Measurements from ENCODE around the gene PAX8.

The PAX8 gene

DNA sequence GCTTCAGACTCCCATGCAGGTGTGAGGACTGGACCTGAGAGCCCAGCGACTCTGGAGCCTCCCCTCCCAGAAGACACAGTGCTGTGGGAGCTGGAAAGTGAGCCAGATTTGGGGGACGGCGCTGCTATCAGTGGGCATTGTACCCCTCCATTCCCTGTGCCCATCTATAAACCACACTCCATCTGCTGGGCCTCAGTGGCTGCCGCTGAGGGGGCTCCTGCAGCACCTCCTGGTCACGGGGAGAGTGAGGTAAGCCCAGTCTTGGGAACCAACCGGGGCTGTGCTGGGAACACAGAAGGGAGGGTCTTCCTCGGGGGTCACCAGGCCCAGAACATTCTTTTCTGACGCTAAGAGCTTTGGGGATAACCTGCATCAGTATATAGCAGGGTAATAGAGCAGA, 95.5 kb downstream of the PAX8 start:
- no peak for DNase-seq (ENCODE audit: low spot score)

DNA sequence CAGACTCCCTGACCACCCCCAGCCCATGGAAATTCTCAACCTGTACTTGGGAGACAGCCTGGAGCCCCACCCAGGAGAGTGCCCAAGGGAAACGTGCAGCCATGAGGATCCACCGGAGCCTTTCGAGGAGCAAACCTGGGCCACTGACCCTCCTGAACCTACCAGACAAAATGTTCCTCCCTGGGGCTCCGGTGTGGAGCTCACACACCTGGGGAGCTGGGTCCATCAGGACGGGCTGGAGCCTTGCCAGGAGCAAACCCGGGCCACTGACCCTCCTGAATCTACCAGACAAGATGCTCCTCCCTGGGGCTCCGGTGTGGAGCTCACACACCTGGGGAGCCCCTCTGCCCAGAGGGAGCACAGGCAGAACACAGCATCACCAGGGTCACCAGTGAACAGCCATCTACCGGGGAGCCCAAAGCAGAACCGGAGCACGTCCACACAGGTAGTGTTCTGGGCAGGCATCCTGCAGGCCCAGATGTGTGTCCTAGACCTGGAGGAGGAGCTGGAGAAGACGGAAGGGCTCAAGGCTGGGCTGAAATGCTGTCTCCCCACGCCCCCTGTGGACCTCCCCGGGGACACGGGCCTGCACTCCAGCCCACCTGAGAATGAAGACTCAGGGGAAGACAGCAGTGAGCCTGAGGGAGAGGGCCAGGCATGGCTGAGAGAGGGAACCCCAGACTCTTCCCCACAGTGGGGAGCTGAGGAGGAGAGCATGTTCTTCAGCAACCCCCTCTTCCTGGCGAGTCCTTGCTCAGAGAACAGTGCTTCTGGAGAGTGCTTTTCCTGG, 96.1 kb downstream of the PAX8 start:
- no peak for DNase-seq (ENCODE audit: low spot score)

DNA sequence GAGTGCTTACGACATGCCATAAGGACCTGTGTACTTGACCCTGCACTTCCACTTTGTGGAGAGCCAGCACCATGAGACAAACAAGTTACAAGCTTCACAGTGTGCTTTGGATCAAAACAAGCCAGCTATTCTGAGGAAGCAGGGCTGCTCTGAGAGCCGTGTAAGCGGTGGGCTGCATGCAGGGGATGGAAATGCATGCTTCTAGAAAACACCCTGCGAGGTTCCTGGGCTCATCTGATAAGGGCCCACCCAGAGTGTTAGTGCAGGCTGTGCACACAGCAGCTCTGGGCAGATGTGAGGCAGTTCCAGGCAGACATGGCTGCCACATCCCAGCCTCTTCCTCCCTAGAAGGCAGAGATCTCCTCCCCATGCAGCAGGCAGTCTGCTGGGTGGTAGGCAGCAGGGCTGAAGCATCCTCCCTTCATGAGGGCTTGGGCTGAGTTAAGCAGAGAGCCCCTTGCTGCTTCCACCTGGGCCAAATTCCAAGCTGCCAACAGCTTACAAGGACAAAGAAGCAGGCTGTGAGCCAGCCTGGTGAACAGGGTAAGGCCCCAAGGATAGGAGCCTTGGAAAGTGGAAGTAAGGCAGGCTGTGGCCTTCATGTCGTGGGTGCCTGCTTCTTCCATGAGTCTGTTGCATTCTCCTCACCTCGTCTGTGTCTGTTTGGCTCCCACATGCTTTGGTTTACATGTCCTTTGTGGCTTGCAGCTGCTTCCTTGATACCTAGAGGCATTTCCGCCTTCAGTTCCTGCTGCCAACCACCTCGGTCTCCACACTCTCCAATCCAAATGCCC, 97.3 kb downstream of the PAX8 start:
- DNase-seq (ENCODE audit: low spot score) = no peak

DNA sequence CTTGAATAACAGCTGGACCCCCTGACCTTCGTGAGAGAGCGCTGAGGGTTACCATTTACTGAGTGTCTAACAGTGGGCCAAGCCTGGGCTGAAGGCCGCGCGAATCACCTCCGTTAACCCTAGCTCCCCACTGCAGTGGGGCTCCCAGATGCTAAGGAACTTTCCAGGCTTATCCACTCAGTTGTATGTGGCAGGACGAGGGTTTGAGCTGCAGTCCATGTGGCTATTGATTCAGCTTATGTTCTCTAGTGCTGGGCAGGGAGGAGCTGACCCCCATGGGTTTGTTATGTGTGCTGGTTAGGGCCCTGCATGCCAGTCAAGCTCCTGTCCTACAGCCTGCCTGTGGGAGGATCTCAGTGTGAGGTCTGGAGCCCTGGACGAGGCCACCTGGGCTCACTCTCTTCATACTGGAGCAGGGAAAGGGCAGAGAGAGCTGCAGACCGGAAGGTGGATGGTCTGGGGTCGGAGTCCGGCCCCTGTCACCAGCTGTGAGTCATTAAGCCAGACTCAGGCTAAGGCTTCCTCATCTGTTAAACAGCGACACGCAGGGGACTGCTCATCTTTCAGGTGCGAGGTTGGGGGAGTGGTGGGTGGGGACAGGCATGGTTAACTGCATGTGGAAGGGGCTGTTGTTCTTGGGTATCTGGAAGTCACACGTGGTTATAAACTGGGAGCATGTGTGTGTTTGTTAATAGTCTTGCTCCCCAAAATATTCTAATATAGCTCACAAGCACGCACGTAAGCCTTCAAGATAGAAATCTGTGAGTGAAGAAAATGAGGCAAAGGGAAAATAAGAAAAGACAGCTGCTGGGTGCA, 98.4 kb downstream of the PAX8 start:
- no peak for DNase-seq (ENCODE audit: low spot score)

DNA sequence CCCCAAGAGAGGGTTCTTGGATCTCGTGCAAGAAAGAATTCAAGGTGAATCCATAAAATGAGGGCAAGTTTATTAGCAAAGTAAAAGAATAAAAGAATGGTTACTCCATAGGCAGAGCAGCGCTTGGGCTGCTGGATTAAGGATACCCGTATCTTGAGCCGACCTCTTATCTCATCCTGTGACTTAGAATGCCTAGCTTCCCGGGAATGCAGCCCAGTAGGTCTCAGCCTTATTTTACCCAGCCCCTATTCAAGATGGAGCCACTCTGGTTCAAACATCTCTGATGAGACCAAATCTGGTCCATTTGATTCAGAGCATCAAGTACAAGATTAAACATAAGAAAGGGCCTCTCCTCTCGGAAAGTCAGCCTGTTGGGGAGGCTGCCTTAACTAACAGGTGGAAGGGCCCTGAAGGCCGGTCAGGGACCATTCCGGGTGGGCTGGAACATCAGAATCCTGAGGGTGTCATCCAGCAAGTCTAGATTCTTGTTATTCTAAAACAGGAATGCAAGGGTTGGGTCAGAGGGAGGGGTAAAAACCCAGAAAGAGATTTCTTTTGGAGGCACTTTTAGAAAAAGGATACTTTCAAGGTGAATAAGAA, 99.2 kb downstream of the PAX8 start:
- DNase-seq (ENCODE audit: low spot score) = no peak

DNA sequence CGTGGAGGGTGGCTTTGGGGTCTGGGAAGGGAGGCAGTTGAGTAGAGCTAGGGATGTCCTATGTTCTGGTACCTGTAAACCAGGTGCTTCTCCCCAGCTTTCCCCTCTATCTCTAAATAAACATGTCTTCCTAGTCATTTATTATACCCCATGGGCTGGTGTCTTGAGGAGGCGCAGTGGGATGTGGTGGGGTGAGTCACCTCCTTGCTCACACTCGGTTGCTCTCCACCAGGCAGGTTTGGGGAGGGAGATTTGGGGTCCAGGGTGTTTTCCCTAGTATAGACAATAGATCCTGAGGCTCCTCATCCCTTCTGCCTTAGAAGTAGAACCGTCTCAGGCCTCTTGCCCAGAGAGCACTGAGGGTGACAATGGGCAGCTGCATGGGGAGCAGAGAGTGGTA, 99.8 kb downstream of the PAX8 start:
- DNase-seq (ENCODE audit: low spot score) = no peak

DNA sequence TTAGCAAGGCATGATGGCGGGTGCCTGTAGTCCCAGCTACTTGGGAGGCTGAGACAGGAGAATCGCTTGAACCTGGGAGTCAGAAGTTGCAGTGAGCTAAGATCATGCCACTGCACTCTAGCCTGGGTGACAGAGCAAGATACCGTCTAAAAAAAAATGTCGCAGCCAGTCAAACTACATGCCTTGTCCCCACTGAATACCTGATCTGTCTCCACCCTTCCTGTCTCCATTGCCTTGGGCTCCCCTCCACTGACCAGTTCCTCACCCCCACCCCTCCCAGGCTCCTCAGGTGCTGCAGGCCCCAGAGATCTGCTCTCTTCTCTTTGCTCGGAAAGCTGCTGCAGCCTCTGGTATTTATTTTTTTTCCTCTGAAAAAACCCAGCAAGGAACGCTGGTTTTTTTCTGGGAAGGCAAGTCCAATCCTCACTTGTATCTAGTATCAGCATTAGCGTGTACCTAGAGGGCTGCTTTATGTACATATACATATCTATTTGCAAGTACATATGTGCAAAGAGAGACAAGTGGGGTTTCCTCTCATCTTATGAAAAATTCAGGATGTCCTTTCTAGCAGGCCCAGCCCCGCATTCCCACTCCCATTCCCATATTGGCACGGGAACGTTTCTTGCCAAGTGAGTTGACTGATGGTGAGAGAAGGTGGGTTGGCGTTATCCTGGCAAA, 100.5 kb downstream of the PAX8 start:
- DNase-seq (ENCODE audit: low spot score) = no peak

DNA sequence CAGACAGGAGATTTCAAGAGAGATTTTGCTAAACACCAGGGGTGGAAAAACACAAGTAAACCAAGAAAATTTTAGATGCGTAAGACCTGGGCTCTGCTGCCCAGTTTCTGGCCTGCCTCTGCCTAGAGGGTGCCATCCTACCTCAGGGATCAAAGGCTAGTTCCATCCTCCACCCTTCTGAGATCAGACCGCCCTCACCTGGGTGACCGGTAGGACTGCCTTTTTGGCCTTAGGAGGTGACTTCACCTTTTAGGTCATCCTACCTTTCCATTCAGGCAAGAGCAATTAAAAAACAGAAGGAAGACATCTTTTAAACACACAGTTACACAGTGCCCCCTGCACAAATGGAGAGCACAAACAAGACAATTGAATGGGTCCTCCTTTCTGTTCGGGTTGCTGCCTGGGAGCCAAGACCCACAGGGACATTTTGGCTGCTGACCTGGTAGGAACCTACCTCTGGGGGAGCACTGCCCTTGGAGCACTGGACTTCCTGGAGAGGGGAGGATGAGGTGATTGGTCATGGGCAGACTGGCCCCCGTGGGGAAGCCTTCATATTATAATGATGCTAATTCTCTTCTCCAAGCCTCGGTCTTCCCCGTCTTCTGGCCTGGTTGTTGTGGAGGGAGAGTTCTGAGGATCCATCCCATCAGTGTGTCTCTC, 101.9 kb downstream of the PAX8 start:
- no peak for DNase-seq (ENCODE audit: low spot score)

DNA sequence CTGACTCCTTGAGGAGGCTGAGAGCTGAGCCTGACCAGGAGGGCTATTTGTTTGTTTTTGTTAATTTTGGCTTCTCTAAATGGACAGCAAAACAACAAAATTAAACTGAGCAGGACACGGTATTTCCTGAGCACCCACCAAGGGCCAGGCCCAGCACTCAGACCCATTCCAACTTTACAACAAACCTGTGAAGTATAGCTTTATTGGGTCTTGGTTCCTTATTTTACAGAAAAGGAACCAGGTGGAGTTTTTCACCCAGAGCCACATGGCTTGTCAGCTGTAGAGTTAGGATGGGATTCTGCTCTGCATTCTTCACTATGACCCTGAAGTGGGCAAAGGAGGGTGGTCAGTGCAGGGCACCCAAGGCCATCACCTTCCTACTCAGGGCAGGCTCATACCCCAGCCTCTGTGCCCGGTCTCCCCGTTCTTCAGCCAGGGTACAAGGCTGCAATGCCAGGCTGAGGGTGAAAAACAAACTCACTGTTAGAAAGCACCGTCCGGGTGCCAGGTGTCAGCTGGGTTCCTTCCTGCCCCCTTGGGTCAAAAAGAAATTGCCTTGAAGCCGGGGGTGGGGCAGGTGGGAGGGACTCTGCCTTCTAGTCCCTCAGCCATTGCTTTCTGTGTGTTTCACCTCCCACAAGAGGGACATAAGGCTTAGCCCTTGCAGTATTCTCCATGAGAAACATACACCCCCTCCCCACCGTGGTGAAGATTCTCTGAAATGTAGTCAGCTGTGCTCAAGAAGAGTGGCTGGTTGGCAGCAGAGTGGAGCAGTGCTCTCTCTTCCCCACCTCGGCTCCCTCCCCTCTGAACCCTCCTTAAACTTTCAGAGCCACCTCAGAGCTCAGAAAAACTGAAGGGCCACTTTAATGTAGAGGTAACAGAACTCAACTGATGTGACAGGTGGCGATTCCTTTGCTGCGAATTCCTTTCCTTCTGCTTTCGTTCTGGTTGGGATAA, 102.7 kb downstream of the PAX8 start:
- DNase-seq (ENCODE audit: low spot score) = no peak

DNA sequence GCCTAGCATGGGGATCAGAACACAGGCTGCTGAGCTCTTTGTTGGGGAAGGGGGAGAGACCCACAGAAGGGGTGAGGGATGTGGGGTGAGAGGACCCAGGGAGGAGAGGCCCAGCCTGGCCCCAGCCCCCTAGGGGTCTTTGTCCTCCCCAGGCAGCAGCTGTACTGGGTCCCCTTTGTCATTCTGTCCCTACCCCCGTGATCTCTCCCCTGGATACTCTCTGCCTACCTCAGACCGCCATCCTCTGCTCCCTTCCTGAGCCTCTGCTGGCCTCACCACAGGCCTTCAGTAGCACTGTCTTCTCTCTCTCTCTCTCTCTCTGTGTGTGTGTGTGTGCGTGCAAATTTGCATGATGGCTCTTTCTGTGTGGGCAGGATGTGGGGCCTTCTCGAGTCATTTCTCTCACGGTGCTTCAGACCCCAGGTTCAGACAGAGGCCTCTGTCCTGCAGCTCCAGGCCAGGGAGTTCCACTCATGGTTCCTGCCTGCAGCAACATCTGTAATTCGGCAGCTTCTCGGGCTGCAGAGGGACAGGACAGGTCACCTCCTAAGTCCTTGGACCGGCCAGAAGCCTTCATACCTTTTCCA, 103.6 kb downstream of the PAX8 start:
- DNase-seq (ENCODE audit: low spot score) = no peak

DNA sequence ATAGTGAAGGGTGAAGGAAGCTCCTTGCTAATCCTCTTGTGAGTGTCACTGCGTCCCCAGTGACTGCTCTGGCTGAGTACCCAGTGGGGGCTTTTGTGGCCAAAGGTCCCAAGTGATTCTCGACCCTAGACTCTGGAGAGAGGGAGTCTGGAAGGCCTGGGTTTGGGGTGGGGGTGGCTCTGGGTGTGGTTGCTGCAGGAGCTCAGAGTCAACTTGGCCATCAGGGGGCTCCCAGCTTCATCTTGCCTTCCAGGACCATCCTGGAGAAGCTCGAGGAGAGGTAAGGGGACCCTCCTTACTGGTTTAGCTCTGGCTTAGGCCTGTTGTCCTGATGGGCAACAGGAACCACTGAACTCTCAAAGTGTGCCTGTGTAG, 104.4 kb downstream of the PAX8 start:
- no peak for DNase-seq (ENCODE audit: low spot score)

DNA sequence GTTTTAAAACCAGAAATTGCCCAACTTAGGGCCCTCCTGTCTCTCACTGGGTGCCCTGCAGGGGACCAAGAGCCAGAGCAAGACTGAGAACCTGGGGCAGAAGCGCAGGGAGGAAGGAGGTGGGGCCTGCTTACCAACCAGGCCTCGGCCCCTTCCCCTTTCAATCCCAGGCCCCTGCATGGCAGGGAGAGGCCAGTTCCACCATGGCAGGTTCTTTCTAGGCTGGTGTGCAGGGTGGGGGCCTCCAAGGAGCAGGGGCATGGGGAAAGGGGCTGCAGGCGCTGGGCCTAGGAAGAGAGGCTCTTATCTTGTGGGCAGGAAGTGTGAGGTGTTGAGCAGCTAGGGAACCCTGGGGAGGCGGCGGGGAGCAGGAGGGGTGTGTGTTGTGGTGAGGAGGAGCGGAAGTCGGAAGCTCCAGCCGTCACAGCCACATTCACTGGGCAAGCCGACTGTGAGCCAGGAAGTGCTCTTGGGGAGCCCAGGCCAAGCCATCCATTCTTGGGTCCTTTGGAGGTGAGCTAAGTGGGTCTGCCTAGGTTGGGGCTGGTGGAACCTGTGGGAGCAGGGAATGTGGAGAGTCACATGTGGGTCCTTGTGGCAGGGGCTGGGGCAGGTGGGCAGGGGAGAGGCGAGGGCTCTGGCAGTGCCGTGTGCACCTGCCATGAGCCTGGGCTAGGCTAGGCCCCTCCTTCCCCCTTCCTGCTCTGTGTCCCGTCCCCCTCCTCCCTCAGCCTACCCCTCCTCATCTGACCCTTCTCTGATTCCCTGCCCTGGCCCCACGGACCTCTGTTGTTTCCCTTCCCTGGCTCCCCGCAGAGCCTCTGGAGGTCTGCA, 105.0 kb downstream of the PAX8 start, which contains the start of gene PSD4:
Gene PSD4, plus strand, starts transcription at position 430 of the 834 bp plus-strand sequence. CDS start 8,486 bp downstream, outside the sequence.
- DNase-seq (ENCODE audit: low spot score) = no peak

DNA sequence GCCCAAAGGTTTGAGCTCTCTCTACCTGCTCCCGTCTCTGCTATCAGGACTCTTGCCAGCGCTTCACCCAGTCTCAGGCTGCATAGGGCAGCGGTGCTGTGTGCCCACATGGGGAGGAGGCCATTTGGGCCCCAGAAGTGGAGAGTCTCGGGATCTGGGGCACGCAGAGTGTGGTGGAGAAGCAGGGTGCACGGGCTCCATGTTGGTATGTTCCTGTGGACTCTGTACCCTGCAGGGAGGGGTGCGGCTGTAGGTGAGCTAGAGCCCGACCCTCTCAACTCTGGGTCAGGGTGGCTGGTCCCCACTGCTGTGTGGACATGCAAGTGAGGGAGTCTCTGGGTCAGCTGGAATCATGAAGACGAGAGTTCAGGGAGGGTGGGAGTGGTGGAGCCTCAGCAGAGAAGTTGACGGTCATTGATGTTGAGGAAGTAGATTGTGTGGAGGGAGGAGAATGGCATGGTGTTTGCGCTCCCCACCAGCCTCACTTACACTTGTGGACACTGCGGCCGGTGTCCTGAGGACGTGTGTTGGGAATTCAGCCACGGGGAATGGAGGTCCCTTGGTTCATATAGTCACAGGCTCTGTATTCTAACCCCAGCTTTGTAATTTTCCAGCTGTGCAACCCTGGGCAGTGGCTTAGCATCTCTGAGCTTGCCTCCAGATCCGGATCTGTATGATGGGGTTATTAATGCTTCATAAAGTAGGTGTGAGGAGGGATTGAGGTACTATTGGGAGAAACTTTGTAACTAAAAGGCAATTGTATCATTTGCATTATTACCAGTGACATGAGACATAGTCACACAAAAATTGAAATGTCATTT, 105.8 kb downstream of the PAX8 start:
- DNase-seq (ENCODE audit: low spot score) = no peak

DNA sequence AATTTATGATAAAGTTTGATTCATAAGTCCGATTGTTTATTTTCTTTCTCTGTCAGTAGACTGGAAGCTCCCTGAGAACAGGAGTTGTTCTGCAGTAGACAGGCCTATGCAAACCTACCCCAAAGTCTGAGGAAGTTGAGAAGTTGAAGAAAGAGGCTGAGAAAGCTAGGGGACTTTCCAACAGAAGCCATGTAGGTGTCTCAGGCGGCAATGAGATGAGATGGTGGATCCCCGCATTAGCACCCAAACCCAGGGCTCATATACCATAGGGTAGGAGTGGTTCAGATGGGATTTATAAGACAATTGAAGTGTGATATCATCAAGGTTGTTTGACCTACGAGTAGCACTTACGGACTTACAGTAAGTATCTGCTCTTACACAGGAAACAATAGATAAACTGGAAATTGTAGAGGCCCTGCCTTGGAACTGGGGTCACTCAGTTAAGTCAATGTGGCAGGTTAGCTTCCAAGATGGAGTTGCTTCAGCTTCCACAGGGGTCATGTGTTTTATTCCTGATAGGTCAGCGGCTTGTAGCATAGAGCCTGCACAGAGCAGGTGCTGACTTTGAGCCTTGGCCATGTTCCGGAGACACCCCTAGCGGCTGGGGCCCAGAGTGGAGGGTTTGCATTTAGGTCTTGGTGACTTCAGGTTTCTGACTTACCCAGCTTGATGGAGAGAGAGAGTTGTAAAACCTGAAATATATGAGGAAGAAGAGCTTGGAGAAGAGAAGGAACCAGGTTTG, 107.2 kb downstream of the PAX8 start:
- DNase-seq (ENCODE audit: low spot score) = no peak

DNA sequence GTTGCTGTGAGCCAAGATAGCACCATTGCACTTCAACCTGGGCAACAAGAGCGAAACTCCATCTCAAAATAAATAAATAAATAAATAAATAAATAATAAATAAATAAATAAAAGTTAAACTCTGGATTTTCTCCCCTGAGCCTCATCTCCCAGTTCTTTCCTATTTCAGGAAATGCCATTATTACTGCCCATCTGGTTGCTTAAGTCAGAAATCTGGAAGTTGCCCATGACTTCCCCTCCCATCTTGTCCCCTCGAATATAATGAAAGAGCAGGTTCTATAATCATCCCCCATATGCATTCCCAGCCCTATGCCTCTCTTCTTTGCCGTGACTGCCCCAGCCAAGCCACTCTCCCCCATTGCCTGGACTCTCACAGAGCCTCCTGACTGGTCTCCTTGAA, 109.1 kb downstream of the PAX8 start:
- DNase-seq (ENCODE audit: low spot score) = no peak

DNA sequence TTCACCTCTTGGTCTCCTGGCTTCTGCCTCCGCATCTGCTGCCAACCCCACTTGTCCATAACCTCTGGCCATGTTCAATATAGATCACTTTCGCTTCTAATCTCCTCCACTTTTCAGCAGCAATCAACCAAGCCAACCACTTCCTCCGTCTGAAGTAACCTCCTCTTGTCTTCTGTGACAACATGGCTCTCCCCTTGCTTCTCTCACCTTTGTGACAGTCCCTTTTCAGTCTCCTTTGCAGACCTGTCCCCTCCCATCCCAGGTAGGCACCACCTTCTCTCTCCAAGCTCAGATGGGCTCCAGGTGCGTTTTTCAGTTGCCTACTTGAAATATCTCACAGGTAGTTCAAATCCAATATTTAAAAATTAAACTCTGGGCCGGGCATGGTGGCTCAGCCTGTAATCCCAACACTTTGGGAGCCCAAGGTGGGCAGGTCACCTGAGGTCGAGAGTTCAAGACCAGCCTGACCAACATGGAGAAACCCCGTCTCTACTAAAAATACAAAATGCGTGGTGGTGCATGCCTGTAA, 109.7 kb downstream of the PAX8 start:
- DNase-seq (ENCODE audit: low spot score) = no peak

DNA sequence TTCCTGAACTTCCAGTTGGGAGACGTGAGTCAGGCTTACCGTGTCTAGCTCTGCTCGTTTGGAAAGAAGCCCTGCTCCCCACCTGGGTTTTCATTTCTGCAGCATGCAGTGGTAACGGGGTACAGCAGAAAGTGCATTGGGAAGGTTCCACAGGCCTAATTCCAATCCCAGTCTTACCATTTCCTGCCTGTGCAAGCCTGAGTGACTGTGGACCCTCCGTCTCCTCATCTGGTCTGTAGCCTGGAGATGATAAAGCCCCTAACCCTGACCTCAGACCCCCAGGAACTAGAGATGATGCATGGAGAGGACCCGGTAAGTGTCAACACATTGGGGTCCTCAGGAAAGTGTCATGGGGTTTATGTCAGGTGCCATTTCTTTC, 110.8 kb downstream of the PAX8 start:
- DNase-seq (ENCODE audit: low spot score) = no peak

Data from HuH-7 (cell line).